NB4 (cell line): ENCODE measurements around the gene TMTC2.

Experiments
- DNase-seq: peaks from one replicate; pipeline ENCODE4 v3.0.0; 2010; ENCODE audit warnings: low read depth
- H3K4me3 ChIP-seq: one replicate; pipeline ENCODE4 v1.5.1; 2011; ENCODE audit warnings: mild to moderate bottlenecking, low read depth, low read length, moderate library complexity
- MYC ChIP-seq: IDR thresholded peaks from 2 replicates; pipeline ENCODE4 v1.6.1; 2011; ENCODE audit warnings: low read depth, low read length
- POLR2A ChIP-seq: IDR thresholded peaks from 2 replicates; pipeline ENCODE4 v1.6.1; 2011; ENCODE audit warnings: mild to moderate bottlenecking; ENCODE audit not compliant: insufficient read length; ENCODE audit errors: extremely low read depth
- TF ChIP-seq, protein P1 (sequence below): IDR thresholded peaks from one replicate; pipeline ENCODE4 v1.5.1; 2012; ENCODE audit warnings: low read depth, low read length
- TF ChIP-seq, protein P2 (sequence below): IDR thresholded peaks from 2 replicates; pipeline ENCODE4 v1.6.1; 2011; ENCODE audit warnings: low read depth, low read length

TMTC2 gene

GRCh38 chr12:83049306-83049705 is 362.6 kb downstream of the TMTC2 start:
- DNase-seq, result no peak
- TF ChIP-seq MYC, result no peak
- TF ChIP-seq, protein P1, sequence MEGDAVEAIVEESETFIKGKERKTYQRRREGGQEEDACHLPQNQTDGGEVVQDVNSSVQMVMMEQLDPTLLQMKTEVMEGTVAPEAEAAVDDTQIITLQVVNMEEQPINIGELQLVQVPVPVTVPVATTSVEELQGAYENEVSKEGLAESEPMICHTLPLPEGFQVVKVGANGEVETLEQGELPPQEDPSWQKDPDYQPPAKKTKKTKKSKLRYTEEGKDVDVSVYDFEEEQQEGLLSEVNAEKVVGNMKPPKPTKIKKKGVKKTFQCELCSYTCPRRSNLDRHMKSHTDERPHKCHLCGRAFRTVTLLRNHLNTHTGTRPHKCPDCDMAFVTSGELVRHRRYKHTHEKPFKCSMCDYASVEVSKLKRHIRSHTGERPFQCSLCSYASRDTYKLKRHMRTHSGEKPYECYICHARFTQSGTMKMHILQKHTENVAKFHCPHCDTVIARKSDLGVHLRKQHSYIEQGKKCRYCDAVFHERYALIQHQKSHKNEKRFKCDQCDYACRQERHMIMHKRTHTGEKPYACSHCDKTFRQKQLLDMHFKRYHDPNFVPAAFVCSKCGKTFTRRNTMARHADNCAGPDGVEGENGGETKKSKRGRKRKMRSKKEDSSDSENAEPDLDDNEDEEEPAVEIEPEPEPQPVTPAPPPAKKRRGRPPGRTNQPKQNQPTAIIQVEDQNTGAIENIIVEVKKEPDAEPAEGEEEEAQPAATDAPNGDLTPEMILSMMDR, result no peak
- no peak for TF ChIP-seq POLR2A
- TF ChIP-seq, protein P2, sequence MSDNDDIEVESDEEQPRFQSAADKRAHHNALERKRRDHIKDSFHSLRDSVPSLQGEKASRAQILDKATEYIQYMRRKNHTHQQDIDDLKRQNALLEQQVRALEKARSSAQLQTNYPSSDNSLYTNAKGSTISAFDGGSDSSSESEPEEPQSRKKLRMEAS, result no peak
- no peak overlapping the region for H3K4me3 ChIP-seq

GRCh38 chr12:83052890-83053541 is 366.3 kb downstream of the TMTC2 start:
- DNase-seq, result no peak
- H3K4me3 ChIP-seq, result no peak overlapping the region
- TF ChIP-seq MYC (no peak), POLR2A (no peak)
- TF ChIP-seq, protein P1, result no peak
- TF ChIP-seq, protein P2, result no peak

GRCh38 chr12:83057436-83057835 is 370.7 kb downstream of the TMTC2 start:
- DNase-seq, result no peak
- TF ChIP-seq POLR2A (no peak), MYC (no peak)
- TF ChIP-seq, protein P1, result no peak
- TF ChIP-seq, protein P2, result no peak
- no peak overlapping the region for H3K4me3 ChIP-seq

DNA sequence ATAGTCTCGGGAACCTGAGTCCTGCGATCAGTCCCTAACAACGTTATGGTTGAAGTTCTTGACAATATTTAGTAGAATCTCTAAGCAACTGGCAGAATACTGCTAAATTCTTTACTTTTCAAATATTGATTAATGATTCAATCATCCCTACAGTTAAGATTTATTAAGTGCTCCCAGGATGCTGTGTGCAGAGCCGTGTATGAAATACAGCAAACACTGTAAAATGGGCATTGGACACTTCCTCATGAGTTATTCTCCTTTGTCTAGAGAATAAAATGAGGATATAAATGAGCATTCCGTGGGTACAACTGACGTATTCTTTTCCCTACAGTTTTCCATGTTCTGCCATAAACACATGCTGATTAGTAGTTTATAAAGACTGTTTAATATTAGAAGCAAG is 372.4 kb downstream of the TMTC2 start:
- TF ChIP-seq MYC (no peak), POLR2A (no peak)
- TF ChIP-seq, protein P2, result no peak
- TF ChIP-seq, protein P1, result no peak
- DNase-seq, result no peak
- H3K4me3 ChIP-seq, result no peak overlapping the region

GRCh38 chr12:83065562-83065961 is 378.9 kb downstream of the TMTC2 start:
- TF ChIP-seq, protein P1, result no peak
- TF ChIP-seq POLR2A (no peak), MYC (no peak)
- TF ChIP-seq, protein P2, result no peak
- no peak for DNase-seq
- no peak overlapping the region for H3K4me3 ChIP-seq
